CD14-positive monocyte (primary cell): Measurements from ENCODE around the gene SLC38A3. TPM values are rescaled to one million over a fixed set of nuclear protein-coding genes. Genes with fewer than 3 reads are reported as not detected.

ENCODE experiments used
- DNase-seq, 3 donors: peaks; one replicate each; pipeline ENCODE4 v3.0.0-alpha.2; 2011 to 2022
- H2AFZ ChIP-seq: 2 replicates; pipeline ENCODE4 v1.6.0; 2012; ENCODE audit warnings: mild to moderate bottlenecking, low read depth, low read length, inconsistent platforms; ENCODE audit not compliant: insufficient read depth, poor library complexity, severe bottlenecking
- H3K27ac ChIP-seq, 2 donors: 1 replicate in 1 of 2; 2 replicates in 1 of 2; pipeline ENCODE4 v1.5.1; 2012 to 2013; ENCODE audit warnings: low read length in 2 of 2, control low read depth in 1 of 2, inconsistent platforms in 1 of 2, low read depth in 1 of 2, mild to moderate bottlenecking in 1 of 2
- H3K27me3 ChIP-seq, 2 donors: one replicate each; pipeline versions ENCODE4 v1.6.0 to v1.6.1; 2011 to 2013; ENCODE audit warnings: low read length in 2 of 2; ENCODE audit not compliant: control insufficient read depth in 2 of 2, insufficient read depth in 2 of 2
- H3K36me3 ChIP-seq, 2 donors: replicated peaks in 1 of 2; 1 replicate in 1 of 2; 2 replicates in 1 of 2; pipeline versions ENCODE4 v1.5.1 to v1.6.1; 2012 to 2013; ENCODE audit warnings: low read length in 2 of 2, control low read depth in 1 of 2, inconsistent platforms in 1 of 2, mild to moderate bottlenecking in 1 of 2; ENCODE audit not compliant: insufficient read depth in 2 of 2, control insufficient read depth in 1 of 2
- H3K4me1 ChIP-seq, 2 donors: 1 replicate in 1 of 2; 2 replicates in 1 of 2; pipeline versions ENCODE4 v1.5.1 to v1.6.1; 2012 to 2013; ENCODE audit warnings: low read length in 2 of 2, control low read depth in 1 of 2, inconsistent platforms in 1 of 2, mild to moderate bottlenecking in 1 of 2, moderate library complexity in 1 of 2; ENCODE audit not compliant: insufficient read depth in 2 of 2, control insufficient read depth in 1 of 2
- H3K4me2 ChIP-seq: replicated peaks from 2 replicates; pipeline ENCODE3; 2012; ENCODE audit warnings: low read length, moderate library complexity, mild to moderate bottlenecking; ENCODE audit not compliant: poor library complexity, severe bottlenecking; ENCODE audit errors: extremely low read depth
- H3K4me3 ChIP-seq, 3 experiments: fragments of 200-600 bp in 1 of 3; sonication (generic) in 1 of 3; replicated peaks in 1 of 3; 1 replicate in 2 of 3; 2 replicates in 1 of 3; pipeline ENCODE4 v1.5.1; 2011 to 2013; ENCODE audit warnings: low read length in 3 of 3, mild to moderate bottlenecking in 3 of 3, control low read depth in 2 of 3, low read depth in 2 of 3, inconsistent platforms in 1 of 3, moderate library complexity in 1 of 3
- H3K79me2 ChIP-seq: 2 replicates; pipeline ENCODE4 v1.6.0; 2012; ENCODE audit warnings: mild to moderate bottlenecking, control low read depth, inconsistent platforms, low read length, moderate library complexity; ENCODE audit not compliant: insufficient read depth
- H3K9ac ChIP-seq: 2 replicates; pipeline ENCODE4 v1.6.0; 2017; ENCODE audit warnings: low read length, mild to moderate bottlenecking; ENCODE audit not compliant: insufficient read depth, poor library complexity, severe bottlenecking
- H3K9me3 ChIP-seq, 2 donors: replicated peaks in 1 of 2; 1 replicate in 1 of 2; 2 replicates in 1 of 2; pipeline versions ENCODE4 v1.5.1 to v1.6.1; 2012 to 2013; ENCODE audit warnings: low read length in 2 of 2, control low read depth in 1 of 2; ENCODE audit not compliant: control insufficient read depth in 1 of 2, insufficient read depth in 1 of 2
- H4K20me1 ChIP-seq: 2 replicates; pipeline ENCODE4 v1.6.0; 2012; ENCODE audit warnings: mild to moderate bottlenecking, low read length, control low read depth, moderate library complexity; ENCODE audit not compliant: insufficient read depth
- H3K27ac Mint-ChIP-seq, 7 donors: one replicate each; pipeline ENCODE4 v1.8.0; 2020; ENCODE audit warnings: mild to moderate bottlenecking in 7 of 7, mixed read lengths in 7 of 7, moderate library complexity in 6 of 7, inconsistent platforms in 2 of 7
- H3K27me3 Mint-ChIP-seq, 3 donors: one replicate each; pipeline ENCODE4 v1.8.0; 2021 to 2022; ENCODE audit warnings: low read depth in 3 of 3, mild to moderate bottlenecking in 3 of 3, mixed read lengths in 3 of 3, moderate library complexity in 3 of 3, inconsistent platforms in 1 of 3
- H3K36me3 Mint-ChIP-seq, 2 donors: one replicate each; pipeline ENCODE4 v1.8.0; 2020; ENCODE audit warnings: mixed read lengths in 2 of 2, inconsistent platforms in 1 of 2, mild to moderate bottlenecking in 1 of 2
- H3K4me1 Mint-ChIP-seq: one replicate; pipeline ENCODE4 v1.8.0; 2020; ENCODE audit warnings: mild to moderate bottlenecking, mixed read lengths
- H3K4me3 Mint-ChIP-seq, 2 donors: one replicate each; pipeline ENCODE4 v1.8.0; 2020; ENCODE audit warnings: mild to moderate bottlenecking in 2 of 2, mixed read lengths in 2 of 2, moderate library complexity in 1 of 2
- H3K9me3 Mint-ChIP-seq, 7 donors: one replicate each; pipeline ENCODE4 v1.8.0; 2020 to 2022; ENCODE audit warnings: mixed read lengths in 7 of 7, mild to moderate bottlenecking in 6 of 7, moderate library complexity in 6 of 7, inconsistent platforms in 2 of 7
- WGBS: methylation state at CpG from one replicate; pipeline ENCODE4 v1.1.5; 2013; ENCODE audit warnings: missing lambda C conversion rate; ENCODE audit not compliant: insufficient coverage; 5-methylcytosine and 5-hydroxymethylcytosine counted together
- intact Hi-C, 2 donors: fragments of 100-400 bp; cut with micrococcal nuclease; formaldehyde crosslinking; loops; one replicate each; pipeline versions ENCODE4 v1.15.0 to v1.15.1; 2023
- polyA plus RNA-seq, 3 donors: library from polyadenylated mRNA; depleted of rRNA in 1 of 3; unstranded in 2 of 3; stranded (reverse) in 1 of 3; fragments of 300-500 nt in 2 of 3; fragments of >200 nt in 1 of 3; fragmentation: Illumina TruSeq in 2 of 3; gene quantifications; 1 replicate in 2 of 3; 2 replicates in 1 of 3; pipeline ENCODE4 v1.2.3, GENCODE V29; 2012 to 2021
- TF ChIP-seq, protein P1 (sequence below): fragments of 200-600 bp; IDR thresholded peaks from one replicate; pipeline ENCODE4 v1.8.0; 2022; ENCODE audit warnings: antibody characterized with exemption, mild to moderate bottlenecking

The SLC38A3 gene
- polyA plus RNA-seq, 3 donors, result not detected

DNA sequence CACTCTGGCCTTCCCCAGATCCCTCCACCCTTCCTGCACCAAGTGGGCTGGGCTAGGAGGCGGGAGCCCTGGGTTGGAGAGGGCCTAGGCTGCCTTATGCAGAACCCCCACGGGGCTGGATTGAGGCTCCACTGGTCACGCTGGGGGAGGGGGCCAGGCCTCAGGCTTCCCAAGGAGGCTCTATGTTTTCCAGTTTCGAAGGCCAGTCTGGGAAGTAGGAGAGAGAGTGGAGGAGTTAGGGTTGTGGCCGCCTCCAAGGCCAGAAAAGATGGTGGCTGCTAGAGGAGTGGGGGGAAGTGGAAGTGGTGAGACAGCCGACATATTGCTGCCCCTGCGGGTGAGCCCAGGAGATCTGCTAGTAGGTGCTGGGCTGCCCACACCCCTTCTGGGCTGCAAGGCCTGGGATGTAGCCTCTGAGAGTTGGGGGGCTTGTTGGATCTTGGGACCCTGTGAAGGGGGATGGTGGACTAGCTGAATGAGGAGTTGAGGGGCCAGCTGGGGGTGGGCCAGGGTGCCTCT lies 32.1 kb downstream of the SLC38A3 start:
- DNase-seq, result peak in 2 of 3 donors; percentile 39 to 51
- TF ChIP-seq, protein P1, sequence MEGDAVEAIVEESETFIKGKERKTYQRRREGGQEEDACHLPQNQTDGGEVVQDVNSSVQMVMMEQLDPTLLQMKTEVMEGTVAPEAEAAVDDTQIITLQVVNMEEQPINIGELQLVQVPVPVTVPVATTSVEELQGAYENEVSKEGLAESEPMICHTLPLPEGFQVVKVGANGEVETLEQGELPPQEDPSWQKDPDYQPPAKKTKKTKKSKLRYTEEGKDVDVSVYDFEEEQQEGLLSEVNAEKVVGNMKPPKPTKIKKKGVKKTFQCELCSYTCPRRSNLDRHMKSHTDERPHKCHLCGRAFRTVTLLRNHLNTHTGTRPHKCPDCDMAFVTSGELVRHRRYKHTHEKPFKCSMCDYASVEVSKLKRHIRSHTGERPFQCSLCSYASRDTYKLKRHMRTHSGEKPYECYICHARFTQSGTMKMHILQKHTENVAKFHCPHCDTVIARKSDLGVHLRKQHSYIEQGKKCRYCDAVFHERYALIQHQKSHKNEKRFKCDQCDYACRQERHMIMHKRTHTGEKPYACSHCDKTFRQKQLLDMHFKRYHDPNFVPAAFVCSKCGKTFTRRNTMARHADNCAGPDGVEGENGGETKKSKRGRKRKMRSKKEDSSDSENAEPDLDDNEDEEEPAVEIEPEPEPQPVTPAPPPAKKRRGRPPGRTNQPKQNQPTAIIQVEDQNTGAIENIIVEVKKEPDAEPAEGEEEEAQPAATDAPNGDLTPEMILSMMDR, result no peak
- Histone ChIP-seq H3K27me3 (no peaks in the 10 kb centered on the region), H2AFZ (no peak overlapping the region), H3K4me2 (peak overlapping the region; percentile 96), H3K4me1 (peaks cover 75 to 76% of the 10 kb centered on the region in 2 donors), H4K20me1 (peaks cover 61% of the 10 kb centered on the region), H3K36me3 (peaks cover 16 to 22% of the 10 kb centered on the region in 2 donors), H3K9me3 (no peaks in the 10 kb centered on the region), H3K79me2 (peaks cover 93% of the 10 kb centered on the region), H3K9ac (peak overlapping the region; percentile 89), H3K4me3 (peak overlapping the region; percentile 61 to 100 (median 97)), H3K27ac (peak overlapping the region; percentile 98 to 100)
- Mint-ChIP-seq H3K27me3 (peaks cover 0 to 1% (median 0%) of the 10 kb centered on the region in 3 donors), H3K4me1 (peaks cover 71% of the 10 kb centered on the region), H3K4me3 (peak overlapping the region; percentile 99 to 100), H3K9me3 (peaks cover 0 to 2% (median 0%) of the 10 kb centered on the region in 7 donors), H3K27ac (peak overlapping the region; percentile 93 to 98 (median 95)), H3K36me3 (peaks cover 22 to 48% of the 10 kb centered on the region in 2 donors)
- WGBS, result 0% methylated on average over 6 of the region's 7 CpGs
- intact Hi-C loops, result no loop called here

DNA sequence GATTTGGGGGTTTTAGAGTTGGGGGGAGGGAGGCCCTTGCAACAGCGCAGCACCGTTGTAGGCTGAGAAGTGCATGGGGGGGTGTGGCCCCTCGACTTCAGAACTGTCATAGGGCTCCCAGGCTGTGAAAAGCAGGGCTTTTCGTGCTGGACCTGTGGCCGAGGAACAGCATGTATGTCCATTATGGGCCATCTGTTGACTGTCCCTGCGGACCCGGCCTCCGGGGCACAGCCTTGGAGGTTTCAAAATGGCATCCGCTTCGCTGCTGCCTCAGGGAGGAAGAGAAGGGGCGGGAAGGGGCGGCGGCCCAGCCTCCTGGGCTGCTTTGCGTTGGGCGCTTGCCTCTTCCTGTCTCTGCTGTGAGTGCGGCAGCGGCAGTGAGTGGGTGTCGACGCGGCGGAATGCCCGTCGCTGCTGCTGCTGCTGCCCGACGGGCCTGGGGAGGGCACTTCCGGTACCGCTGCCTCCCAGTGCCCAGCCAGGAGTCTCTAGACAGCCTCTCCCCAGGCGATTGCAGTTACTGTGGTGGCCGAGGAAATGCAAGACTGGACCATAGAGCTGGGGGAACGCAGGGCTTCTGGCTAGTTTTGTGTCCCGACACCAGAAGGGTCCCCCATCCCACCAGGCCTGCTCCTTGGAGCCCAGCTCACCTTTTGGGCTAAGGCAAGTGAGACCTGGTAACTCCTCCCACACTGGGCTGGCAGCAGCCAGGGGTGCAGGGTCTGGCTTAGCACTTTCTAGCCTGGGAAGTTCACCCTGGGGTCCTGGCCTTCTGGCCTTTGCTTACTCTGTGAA lies 32.9 kb downstream of the SLC38A3 start:
- H3K4me1 Mint-ChIP-seq, result peaks cover 71% of the 10 kb centered on the region
- H3K4me3 Mint-ChIP-seq, result peak overlapping the region; percentile 99 to 100
- Histone ChIP-seq H3K4me2 (peak overlapping the region; percentile 96), H4K20me1 (peaks cover 67% of the 10 kb centered on the region), H3K4me3 (peak overlapping the region; percentile 61 to 100 (median 97)), H3K9ac (peak overlapping the region; percentile 89), H2AFZ (no peak overlapping the region), H3K27ac (peak overlapping the region; percentile 98 to 100), H3K36me3 (peaks cover 16 to 22% of the 10 kb centered on the region in 2 donors), H3K9me3 (no peaks in the 10 kb centered on the region), H3K79me2 (peaks cover 93% of the 10 kb centered on the region), H3K4me1 (peaks cover 74 to 76% of the 10 kb centered on the region in 2 donors), H3K27me3 (no peaks in the 10 kb centered on the region)
- H3K27ac Mint-ChIP-seq, result peak overlapping the region; percentile 93 to 98 (median 95)
- H3K27me3 Mint-ChIP-seq, result peaks cover 0 to 1% (median 0%) of the 10 kb centered on the region in 3 donors
- 0% methylated on average over 29 of the region's 31 CpGs for WGBS
- TF ChIP-seq, protein P1, result no peak
- peaks cover 0 to 2% (median 0%) of the 10 kb centered on the region in 7 donors for H3K9me3 Mint-ChIP-seq
- DNase-seq, result peak; percentile 84 to 88 (median 85)
- H3K36me3 Mint-ChIP-seq, result peaks cover 22 to 48% of the 10 kb centered on the region in 2 donors
- intact Hi-C loops, result no loop called here
